Measurements from ENCODE around the gene ESF1. TPM values are rescaled to one million over a fixed set of nuclear protein-coding genes. Genes with fewer than 3 reads are reported as not detected.

Gene ESF1
- total and polyA plus RNA-seq, 2 of the 8 experiments (the other 6 are each of a cell fraction or from before 2014, with no cell fraction given) = 1.1 to 32.9 TPM

- TF ChIP-seq USF2 (IDR thresholded peaks at IDR 0.05; ENCODE audit: low read length) (no peak), ZNF274 (IDR thresholded peaks at IDR 0.05; ENCODE audit: borderline replicate concordance, extremely low read depth, low read length) (no peak), CHD1 (IDR thresholded peaks at IDR 0.05; ENCODE audit: low read depth, low read length) (no peak), E2F6 (IDR thresholded peaks at IDR 0.05) (no peak)
Measured at GRCh38 chr20:13758884-13759283, 25.8 kb downstream of the ESF1 start (continued).

Data from H1 (cell line).